ENCODE data around the gene ANLN. TPM values are rescaled to one million over a fixed set of nuclear protein-coding genes. Genes with fewer than 3 reads are reported as not detected.

The ANLN gene
- total and polyA plus RNA-seq, 5 donors, result 0.77 to 4.1 (median 3.4) TPM

DNA sequence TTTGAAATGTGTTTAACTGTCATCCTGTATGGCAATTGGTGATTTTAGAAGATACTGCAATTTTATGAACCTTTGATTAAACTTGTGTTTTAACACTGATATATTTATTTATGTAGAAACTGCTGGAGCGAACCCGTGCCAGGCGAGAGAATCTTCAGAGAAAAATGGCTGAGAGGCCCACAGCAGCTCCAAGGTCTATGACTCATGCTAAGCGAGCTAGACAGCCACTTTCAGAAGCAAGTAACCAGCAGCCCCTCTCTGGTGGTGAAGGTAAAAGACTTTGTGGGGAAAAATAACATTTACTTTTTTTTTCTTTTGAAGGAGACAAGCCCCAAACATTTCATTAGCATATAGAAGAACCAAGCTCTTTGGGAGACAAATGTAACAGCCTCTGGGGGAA lies 6.5 kb downstream of the ANLN start:
- WGBS, result 97% methylated on average over 4 of the region's 4 CpGs
- no peak overlapping the region for H3K4me3 ChIP-seq (ENCODE audit: low read length)
- ATAC-seq (no peak), DNase-seq (no peak)
- no peaks in the 10 kb centered on the region for H3K9me3 ChIP-seq (ENCODE audit: control insufficient read depth, low read length)
- no peaks in the 10 kb centered on the region for H3K27me3 ChIP-seq (ENCODE audit: control insufficient read depth, insufficient read depth)
- H3K4me1 ChIP-seq (ENCODE audit: control insufficient read depth, insufficient read depth, low read length), result no peaks in the 10 kb centered on the region
- H3K27ac ChIP-seq (ENCODE audit: low read length), result no peak overlapping the region
- intact Hi-C loops (cut with DNase I), result no loop called here

DNA sequence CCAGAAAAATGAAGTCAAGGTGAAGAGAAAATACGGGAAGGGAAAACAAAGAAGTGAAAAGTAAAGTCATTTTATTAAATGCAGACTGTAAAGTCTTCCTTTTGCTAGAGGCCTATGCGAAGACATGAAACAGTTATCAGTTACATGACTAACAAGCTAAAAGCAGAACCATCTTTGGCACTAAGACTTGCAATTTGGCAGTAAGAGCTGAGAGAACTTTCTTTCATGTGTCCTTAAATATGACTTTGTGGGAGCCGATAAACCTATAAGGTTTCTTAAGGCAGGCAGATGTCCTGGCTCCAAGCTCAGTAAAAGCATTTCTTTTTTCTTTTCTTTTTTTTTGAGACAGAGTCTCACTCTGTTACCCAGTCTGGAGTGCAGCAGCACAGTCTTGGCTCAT lies 10.4 kb downstream of the ANLN start:
- ATAC-seq, result no peak
- Histone ChIP-seq H3K27ac (ENCODE audit: low read length) (no peak overlapping the region), H3K4me3 (ENCODE audit: low read length) (no peak overlapping the region), H3K4me1 (ENCODE audit: control insufficient read depth, insufficient read depth, low read length) (no peaks in the 10 kb centered on the region), H3K9me3 (ENCODE audit: control insufficient read depth, low read length) (no peaks in the 10 kb centered on the region), H3K27me3 (ENCODE audit: control insufficient read depth, insufficient read depth) (no peaks in the 10 kb centered on the region)
- WGBS, result 75% methylated on average over 3 of the region's 3 CpGs
- intact Hi-C loops (cut with DNase I), result no loop called here
- DNase-seq, result no peak

DNA sequence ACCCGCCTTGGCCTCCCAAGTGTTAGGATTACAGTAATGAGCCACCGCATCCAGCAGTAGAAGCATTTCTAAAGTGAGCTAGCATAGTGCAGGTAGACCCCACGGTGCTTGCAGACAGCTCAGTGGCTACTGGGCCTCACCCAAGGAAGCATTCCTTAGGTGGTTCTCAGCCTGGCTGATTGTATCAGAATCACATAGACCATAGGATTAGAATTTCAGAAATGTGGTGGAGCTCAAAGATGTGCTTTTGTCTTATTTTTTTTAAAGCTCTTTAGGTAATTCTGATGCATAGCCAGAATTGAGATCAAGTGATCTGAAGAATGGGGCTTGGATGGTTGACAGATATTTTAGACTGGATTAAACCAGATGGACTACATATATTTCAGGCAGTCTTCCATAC lies 10.9 kb downstream of the ANLN start:
- ATAC-seq, result no peak
- H3K4me1 ChIP-seq (ENCODE audit: control insufficient read depth, insufficient read depth, low read length), result no peaks in the 10 kb centered on the region
- intact Hi-C loops (cut with DNase I), result no loop called here
- no peak overlapping the region for H3K4me3 ChIP-seq (ENCODE audit: low read length)
- 94% methylated on average over 3 of the region's 3 CpGs for WGBS
- H3K27me3 ChIP-seq (ENCODE audit: control insufficient read depth, insufficient read depth), result no peaks in the 10 kb centered on the region
- no peaks in the 10 kb centered on the region for H3K9me3 ChIP-seq (ENCODE audit: control insufficient read depth, low read length)
- no peak overlapping the region for H3K27ac ChIP-seq (ENCODE audit: low read length)
- no peak for DNase-seq

DNA sequence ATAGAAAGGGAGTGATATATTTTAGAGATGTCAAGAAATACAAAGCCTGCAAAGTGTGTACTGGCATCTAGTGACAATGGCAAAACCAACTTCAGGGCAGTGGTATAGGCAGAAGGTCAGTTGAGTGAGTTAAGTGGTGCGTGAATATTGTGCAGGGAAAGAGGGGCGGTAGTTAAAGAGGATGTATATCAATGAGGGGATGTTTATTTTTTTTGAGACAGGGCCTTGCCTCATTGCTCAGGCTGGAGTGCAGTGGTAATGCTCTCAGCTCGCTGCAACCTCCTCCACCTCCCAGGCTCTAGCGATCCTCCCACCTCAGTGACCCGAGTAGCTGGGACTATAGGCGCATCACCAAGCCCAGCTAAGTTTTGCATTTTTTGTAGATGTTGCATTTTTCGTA lies 13.8 kb downstream of the ANLN start:
- 95% methylated on average over 7 of the region's 7 CpGs for WGBS
- DNase-seq, result no peak
- Histone ChIP-seq H3K27me3 (ENCODE audit: control insufficient read depth, insufficient read depth) (no peaks in the 10 kb centered on the region), H3K27ac (ENCODE audit: low read length) (no peak overlapping the region), H3K4me1 (ENCODE audit: control insufficient read depth, insufficient read depth, low read length) (no peaks in the 10 kb centered on the region), H3K4me3 (ENCODE audit: low read length) (no peak overlapping the region), H3K9me3 (ENCODE audit: control insufficient read depth, low read length) (no peaks in the 10 kb centered on the region)
- intact Hi-C loops (cut with DNase I), result no loop called here
- no peak for ATAC-seq

DNA sequence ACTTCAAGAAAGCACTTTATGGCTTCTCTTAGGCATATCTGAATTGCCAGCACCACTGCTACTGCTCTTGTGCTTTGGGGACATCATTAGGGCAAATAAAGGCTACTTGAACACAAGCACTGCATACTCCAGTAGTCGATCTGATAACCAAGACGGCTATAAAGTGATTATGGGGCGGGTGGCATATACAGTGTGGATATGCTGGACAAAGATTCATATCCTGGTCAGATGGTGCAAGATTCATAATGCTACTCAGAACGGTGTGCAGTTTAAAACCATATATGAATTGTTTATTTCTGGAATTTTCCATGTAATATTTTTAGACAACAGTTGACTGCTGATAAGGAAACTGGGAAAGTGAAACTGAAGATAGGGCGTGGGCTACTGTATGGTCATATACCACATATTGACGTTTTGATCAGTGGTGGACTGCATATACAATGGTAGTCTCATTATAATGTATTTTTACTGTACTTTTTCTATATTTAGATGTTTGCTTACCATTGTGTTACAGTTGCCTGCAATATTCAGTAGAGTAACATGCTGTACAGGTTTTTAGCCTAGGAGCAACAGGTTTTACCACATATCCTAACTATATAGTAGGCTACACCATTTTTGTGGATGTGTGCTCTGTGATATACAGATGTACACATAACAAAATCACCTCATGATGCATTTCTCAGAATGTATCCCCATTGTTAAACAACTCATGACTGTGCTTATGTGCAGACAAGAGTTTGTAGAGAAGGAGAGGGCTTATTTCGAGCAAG lies 15.2 kb downstream of the ANLN start:
- intact Hi-C loops (cut with DNase I), result no loop called here
- ATAC-seq, result no peak
- Histone ChIP-seq H3K27me3 (ENCODE audit: control insufficient read depth, insufficient read depth) (no peaks in the 10 kb centered on the region), H3K9me3 (ENCODE audit: control insufficient read depth, low read length) (no peaks in the 10 kb centered on the region), H3K4me1 (ENCODE audit: control insufficient read depth, insufficient read depth, low read length) (no peaks in the 10 kb centered on the region), H3K4me3 (ENCODE audit: low read length) (no peak overlapping the region), H3K27ac (ENCODE audit: low read length) (no peak overlapping the region)
- no peak for DNase-seq
- WGBS, result 66% methylated on average over 7 of the region's 7 CpGs

DNA sequence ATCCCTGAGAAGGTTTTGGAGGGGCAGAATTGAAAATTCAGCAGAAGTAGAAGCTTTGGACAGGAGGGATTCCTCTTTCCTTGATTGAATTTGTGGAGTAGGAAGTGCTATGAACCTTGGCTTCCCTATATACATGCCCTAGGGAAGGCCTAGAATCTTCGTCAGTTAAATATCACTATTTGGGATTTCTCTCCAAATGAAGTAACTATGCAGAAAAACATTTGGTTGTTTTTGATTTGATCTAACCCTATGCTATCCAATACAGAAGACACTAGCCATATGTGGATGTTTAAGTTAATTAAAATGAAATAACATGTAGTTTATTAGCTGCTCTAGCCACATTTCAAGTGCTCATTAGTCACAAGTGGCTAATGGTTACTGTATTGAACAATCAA lies 15.7 kb downstream of the ANLN start:
- intact Hi-C loops (cut with DNase I), result no loop called here
- no peak overlapping the region for H3K27ac ChIP-seq (ENCODE audit: low read length)
- WGBS, result 88% methylated on average over 1 of the region's 1 CpG

DNA sequence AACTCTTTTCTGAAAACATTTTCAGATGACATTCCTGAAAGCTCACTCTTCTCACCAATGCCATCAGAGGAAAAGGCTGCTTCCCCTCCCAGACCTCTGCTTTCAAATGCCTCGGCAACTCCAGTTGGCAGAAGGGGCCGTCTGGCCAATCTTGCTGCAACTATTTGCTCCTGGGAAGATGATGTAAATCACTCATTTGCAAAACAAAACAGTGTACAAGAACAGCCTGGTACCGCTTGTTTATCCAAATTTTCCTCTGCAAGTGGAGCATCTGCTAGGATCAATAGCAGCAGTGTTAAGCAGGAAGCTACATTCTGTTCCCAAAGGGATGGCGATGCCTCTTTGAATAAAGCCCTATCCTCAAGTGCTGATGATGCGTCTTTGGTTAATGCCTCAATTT lies 16.5 kb downstream of the ANLN start:
- no peaks in the 10 kb centered on the region for H3K4me1 ChIP-seq (ENCODE audit: control insufficient read depth, insufficient read depth, low read length)
- no peak overlapping the region for H3K27ac ChIP-seq (ENCODE audit: low read length)
- 79% methylated on average over 5 of the region's 5 CpGs for WGBS
- H3K9me3 ChIP-seq (ENCODE audit: control insufficient read depth, low read length), result no peaks in the 10 kb centered on the region
- DNase-seq (no peak), ATAC-seq (no peak)
- no peak overlapping the region for H3K4me3 ChIP-seq (ENCODE audit: low read length)
- H3K27me3 ChIP-seq (ENCODE audit: control insufficient read depth, insufficient read depth), result no peaks in the 10 kb centered on the region
- intact Hi-C loops (cut with DNase I), result no loop called here

More for the DNA sequence above, 15.7 kb downstream of the ANLN start:
- Histone ChIP-seq H3K4me1 (ENCODE audit: control insufficient read depth, insufficient read depth, low read length) (no peaks in the 10 kb centered on the region), H3K9me3 (ENCODE audit: control insufficient read depth, low read length) (no peaks in the 10 kb centered on the region), H3K27me3 (ENCODE audit: control insufficient read depth, insufficient read depth) (no peaks in the 10 kb centered on the region), H3K4me3 (ENCODE audit: low read length) (no peak overlapping the region)
- DNase-seq (no peak), ATAC-seq (no peak)

DNA sequence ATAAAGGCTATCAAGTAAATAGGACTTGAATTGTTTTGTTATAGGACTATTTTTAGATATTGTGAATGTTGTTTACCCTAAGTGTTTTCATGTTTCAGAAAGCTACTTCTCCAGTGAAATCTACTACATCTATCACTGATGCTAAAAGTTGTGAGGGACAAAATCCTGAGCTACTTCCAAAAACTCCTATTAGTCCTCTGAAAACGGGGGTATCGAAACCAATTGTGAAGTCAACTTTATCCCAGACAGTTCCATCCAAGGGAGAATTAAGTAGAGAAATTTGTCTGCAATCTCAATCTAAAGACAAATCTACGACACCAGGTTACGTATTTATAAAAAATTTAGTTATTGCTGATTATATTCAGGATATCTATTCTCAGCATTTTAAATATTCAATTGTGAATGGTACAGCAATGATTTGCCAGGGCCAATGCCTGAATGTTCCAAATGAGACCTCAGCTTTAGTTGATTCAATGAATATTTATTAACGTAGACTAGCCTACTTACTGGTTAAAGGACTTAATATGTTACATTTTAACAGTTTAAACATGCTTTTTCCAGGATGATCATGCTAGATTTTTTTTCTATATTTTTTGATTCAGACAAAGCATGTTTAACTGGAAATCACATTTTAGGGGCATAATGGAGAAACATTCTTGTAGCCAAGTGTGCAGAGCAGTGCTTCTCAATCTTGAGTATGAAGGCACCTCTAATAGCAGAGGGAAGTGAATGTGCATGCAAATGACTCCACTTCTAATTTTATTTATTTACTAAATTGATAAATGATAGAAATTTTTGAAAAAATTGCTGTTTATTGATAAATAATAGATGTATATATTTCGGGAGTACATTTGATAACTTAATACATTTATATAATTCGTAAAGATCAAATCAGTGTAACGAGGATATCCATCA lies 18.2 kb downstream of the ANLN start:
- Histone ChIP-seq H3K4me3 (ENCODE audit: low read length) (no peak overlapping the region), H3K9me3 (ENCODE audit: control insufficient read depth, low read length) (no peaks in the 10 kb centered on the region), H3K4me1 (ENCODE audit: control insufficient read depth, insufficient read depth, low read length) (no peaks in the 10 kb centered on the region), H3K27ac (ENCODE audit: low read length) (no peak overlapping the region), H3K27me3 (ENCODE audit: control insufficient read depth, insufficient read depth) (no peaks in the 10 kb centered on the region)
- no peak for DNase-seq
- 94% methylated on average over 8 of the region's 8 CpGs for WGBS
- intact Hi-C loops (cut with DNase I), result no loop called here
- ATAC-seq, result no peak

DNA sequence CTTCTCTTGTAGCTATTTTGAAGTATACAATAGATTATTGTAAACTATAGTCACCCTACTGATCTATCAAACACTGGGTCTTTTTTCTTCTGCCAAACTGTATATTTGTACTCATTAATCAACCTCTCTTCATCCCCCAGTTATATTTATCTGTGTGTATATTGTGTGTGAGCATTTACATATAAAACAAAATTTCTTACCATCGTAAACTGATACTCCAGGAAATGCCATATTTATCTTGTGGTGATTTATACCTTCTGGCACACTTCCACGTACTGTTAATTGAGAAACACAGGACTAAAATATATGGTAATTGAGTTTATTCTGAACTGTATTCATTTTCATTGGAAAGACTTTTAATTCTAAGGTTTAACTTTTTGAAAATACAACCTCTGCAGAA lies 18.9 kb downstream of the ANLN start:
- intact Hi-C loops (cut with DNase I), result no loop called here
- WGBS, result 73% methylated on average over 2 of the region's 2 CpGs
- DNase-seq (no peak), ATAC-seq (no peak)
- Histone ChIP-seq H3K4me3 (ENCODE audit: low read length) (no peak overlapping the region), H3K9me3 (ENCODE audit: control insufficient read depth, low read length) (no peaks in the 10 kb centered on the region), H3K27me3 (ENCODE audit: control insufficient read depth, insufficient read depth) (no peaks in the 10 kb centered on the region), H3K27ac (ENCODE audit: low read length) (no peak overlapping the region), H3K4me1 (ENCODE audit: control insufficient read depth, insufficient read depth, low read length) (no peaks in the 10 kb centered on the region)

DNA sequence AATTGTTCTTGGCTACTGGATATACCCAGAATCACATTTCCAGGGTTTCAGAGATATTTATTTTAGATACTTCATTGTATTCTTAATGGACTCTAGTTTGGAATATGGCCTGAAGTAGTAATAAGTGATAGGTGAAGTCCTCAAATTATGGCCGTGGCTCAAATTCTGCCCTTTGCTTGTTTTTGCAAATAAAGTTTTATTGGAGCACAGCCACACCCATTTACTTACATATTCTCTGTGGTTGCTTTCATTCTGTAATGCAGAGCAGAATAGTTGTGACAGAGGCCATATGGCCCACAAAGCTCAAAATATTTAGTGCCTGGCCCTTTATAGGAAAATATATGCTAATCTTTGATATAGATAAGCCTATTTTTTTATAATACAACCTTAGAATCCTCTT lies 19.5 kb downstream of the ANLN start:
- H3K9me3 ChIP-seq (ENCODE audit: control insufficient read depth, low read length), result no peaks in the 10 kb centered on the region
- ATAC-seq, result no peak

DNA sequence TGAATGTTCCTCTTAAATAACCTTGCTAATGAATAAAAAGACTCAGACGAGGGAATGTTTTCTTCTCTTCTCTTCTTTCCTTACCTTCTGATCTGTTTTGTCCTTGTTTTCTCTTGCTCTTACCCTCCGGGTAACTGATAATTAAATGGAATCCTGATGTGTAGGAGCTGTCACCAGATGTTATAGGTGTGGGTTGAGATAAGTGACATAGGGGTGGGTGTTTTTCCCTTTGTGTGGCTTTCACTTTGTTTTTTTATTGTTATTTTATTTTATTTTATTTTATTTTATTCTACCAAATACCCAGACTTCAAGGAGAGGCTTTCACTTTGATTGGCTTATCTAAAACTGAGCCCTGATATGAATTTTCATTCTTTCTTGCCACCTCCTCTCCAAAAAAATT lies 25.5 kb downstream of the ANLN start:
- Histone ChIP-seq H3K27me3 (ENCODE audit: control insufficient read depth, insufficient read depth) (no peaks in the 10 kb centered on the region), H3K9me3 (ENCODE audit: control insufficient read depth, low read length) (no peaks in the 10 kb centered on the region), H3K4me3 (ENCODE audit: low read length) (no peak overlapping the region), H3K27ac (ENCODE audit: low read length) (no peak overlapping the region), H3K4me1 (ENCODE audit: control insufficient read depth, insufficient read depth, low read length) (no peaks in the 10 kb centered on the region)
- no peak for DNase-seq
- no peak for ATAC-seq
- intact Hi-C loops (cut with DNase I), result no loop called here
- 74% methylated on average over 2 of the region's 2 CpGs for WGBS

More for the DNA sequence above, 19.5 kb downstream of the ANLN start:
- no peak overlapping the region for H3K27ac ChIP-seq (ENCODE audit: low read length)
- H3K27me3 ChIP-seq (ENCODE audit: control insufficient read depth, insufficient read depth), result no peaks in the 10 kb centered on the region
- intact Hi-C loops (cut with DNase I), result no loop called here
- no peaks in the 10 kb centered on the region for H3K4me1 ChIP-seq (ENCODE audit: control insufficient read depth, insufficient read depth, low read length)
- H3K4me3 ChIP-seq (ENCODE audit: low read length), result no peak overlapping the region
- WGBS, result 88% methylated on average over 1 of the region's 1 CpG
- DNase-seq, result no peak
